GM19372 (cell line): ENCODE data around the gene VPS50.

Experiments used
- ATAC-seq: cut with Tn5 transposase; IDR thresholded peaks from one replicate; pipeline ENCODE4 v1.9.1; 2021; ENCODE audit warnings: mild to moderate bottlenecking, low read depth, moderate library complexity; ENCODE audit not compliant: unreplicated experiment

Gene VPS50

GRCh38 chr7:93390660-93391059 lies 158.5 kb downstream of the VPS50 start:
- ATAC-seq: no peak

- no peak for ATAC-seq
Measured at GRCh38 chr7:93392984-93393383, 160.8 kb downstream of the VPS50 start.

- ATAC-seq: no peak
Measured at GRCh38 chr7:93399642-93400041, 167.5 kb downstream of the VPS50 start.

- ATAC-seq: no peak
Measured at GRCh38 chr7:93402944-93403343, 170.8 kb downstream of the VPS50 start.

DNA sequence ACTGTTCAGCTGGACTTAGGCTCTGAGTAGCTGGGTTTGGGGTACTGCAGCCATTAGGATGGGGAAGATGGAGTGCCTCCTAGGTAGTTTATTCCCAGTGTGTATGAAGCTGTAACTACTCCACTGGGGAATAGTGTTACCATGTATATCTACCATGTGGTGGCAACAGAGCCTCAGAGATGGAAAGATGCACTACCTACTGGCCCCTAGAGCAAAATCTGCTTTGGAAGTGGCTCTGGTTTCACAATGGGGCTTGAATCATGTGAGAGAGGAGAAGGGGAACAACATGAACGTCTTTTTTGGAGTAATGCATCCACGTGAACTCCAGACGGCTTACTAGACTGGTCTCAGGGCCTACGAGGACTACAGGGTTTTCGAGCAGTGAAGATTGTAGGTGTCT lies 175.1 kb downstream of the VPS50 start:
- no peak for ATAC-seq

DNA sequence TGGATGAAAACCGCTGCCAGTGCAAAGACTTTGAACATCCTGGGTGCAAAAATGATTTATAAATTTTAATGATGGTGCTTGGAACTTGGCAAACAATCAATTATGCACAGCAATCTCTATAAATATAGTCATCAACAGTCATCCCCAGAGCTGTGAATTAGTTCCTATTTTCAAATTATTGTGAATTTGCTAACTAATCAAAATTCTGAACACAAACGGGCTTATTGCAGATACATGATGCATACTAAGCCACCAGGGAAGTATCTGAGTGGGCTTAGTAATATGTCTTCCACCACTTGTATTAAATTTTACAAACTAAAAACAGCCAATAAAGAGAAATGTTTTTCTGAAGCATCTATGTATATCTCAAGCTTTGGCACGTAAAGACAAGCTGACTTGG lies 177.2 kb downstream of the VPS50 start:
- ATAC-seq: no peak
